ENCODE measurements around the gene CRMP1.

GRCh38 chr4:5912614-5913019 is 19.7 kb upstream of the CRMP1 start:
- TF ChIP-seq CTCF (IDR thresholded peaks at IDR 0.05) (no peak), POLR2A (IDR thresholded peaks at IDR 0.05) (no peak), EP300 (IDR thresholded peaks at IDR 0.05) (no peak)
